Esophagus squamous epithelium (tissue), 4 donors: Measurements from ENCODE around the gene ATP11A.

Experiments used
- POLR2A ChIP-seq, 4 donors: fragments of 450-650 bp; IDR thresholded peaks; one replicate each; pipeline ENCODE4 v1.6.1; 2017; ENCODE audit warnings: antibody characterized with exemption in 4 of 4, mild to moderate bottlenecking in 4 of 4, moderate library complexity in 3 of 4
- TF ChIP-seq, protein P1 (sequence below), 6 experiments: fragments of 450-650 bp in 4 of 6; fragments of 200-600 bp in 2 of 6; sonication (generic) in 2 of 6; IDR thresholded peaks; one replicate each; pipeline ENCODE4 v1.5.1; 2016 to 2019; ENCODE audit warnings: antibody characterized with exemption in 6 of 6, mild to moderate bottlenecking in 4 of 6, moderate library complexity in 4 of 6

GRCh38 chr13:112824429-112824828, 134.6 kb downstream of the ATP11A start:
- TF ChIP-seq, protein P1, sequence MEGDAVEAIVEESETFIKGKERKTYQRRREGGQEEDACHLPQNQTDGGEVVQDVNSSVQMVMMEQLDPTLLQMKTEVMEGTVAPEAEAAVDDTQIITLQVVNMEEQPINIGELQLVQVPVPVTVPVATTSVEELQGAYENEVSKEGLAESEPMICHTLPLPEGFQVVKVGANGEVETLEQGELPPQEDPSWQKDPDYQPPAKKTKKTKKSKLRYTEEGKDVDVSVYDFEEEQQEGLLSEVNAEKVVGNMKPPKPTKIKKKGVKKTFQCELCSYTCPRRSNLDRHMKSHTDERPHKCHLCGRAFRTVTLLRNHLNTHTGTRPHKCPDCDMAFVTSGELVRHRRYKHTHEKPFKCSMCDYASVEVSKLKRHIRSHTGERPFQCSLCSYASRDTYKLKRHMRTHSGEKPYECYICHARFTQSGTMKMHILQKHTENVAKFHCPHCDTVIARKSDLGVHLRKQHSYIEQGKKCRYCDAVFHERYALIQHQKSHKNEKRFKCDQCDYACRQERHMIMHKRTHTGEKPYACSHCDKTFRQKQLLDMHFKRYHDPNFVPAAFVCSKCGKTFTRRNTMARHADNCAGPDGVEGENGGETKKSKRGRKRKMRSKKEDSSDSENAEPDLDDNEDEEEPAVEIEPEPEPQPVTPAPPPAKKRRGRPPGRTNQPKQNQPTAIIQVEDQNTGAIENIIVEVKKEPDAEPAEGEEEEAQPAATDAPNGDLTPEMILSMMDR (IDR thresholded peaks at IDR 0.05) = no peak
- no peak for TF ChIP-seq POLR2A (IDR thresholded peaks at IDR 0.05)
